ENCODE data around the gene HK2. TPM values are rescaled to one million over a fixed set of nuclear protein-coding genes. Genes with fewer than 3 reads are reported as not detected.

The HK2 gene
- total and polyA plus RNA-seq, 2 of the 4 experiments (the other 2 are of a cell fraction) = 17.4 to 20.9 TPM

DNA sequence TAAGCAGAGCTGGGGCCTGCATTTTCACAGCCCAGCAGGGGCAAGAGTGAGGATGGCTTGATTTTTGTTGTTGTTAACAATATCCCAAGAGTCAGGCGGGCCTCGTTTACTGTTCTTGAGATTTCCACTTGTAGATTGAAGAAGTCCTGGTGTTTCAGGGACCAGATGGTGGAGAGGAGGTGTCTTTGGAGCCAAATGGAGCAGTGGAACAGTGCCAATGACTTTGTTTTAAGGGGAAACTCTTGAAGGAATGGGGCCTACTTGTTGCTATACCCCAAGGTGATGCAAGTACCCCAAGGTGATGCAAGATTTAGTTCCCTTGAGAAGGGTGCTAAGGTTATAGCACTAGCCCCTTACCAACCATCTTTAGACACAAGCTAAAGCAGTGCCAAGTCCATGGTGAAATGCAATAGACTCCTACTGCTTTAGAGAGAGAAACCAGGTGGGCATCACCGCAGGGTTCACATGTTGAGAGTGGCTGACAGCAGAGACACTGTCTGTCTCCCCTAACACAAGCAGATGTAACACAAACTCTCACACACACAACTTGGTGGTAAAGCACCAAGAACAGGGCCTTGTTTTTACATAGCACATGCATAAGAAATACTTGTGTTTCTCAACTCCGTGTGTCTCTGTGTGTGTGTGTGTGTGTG is 44.0 kb downstream of the HK2 start:
- no peak overlapping the region for H3K14ac ChIP-seq (replicated peaks; ENCODE audit: low read depth, low read length)
- no TSS peak for BruUV-seq (replicated peaks)
- H2AK5ac ChIP-seq (ENCODE audit: low read depth, low read length) = no peak overlapping the region
- POLR2A ChIA-PET (ENCODE audit: unreplicated experiment) = no interaction called here
- WGBS, 2 experiments (ENCODE audit: extremely low coverage in 2 of 2, insufficient read length in 1 of 2) = no CpG with 5 or more reads among the region's 4 CpGs
- no peak overlapping the region for H2BK15ac ChIP-seq (ENCODE audit: low read depth, low read length)
- ATAC-seq (ENCODE audit: low read depth) (no peak), DNase-seq (no peak)
- peaks cover 76% of the 10 kb centered on the region for H3K36me3 ChIP-seq (ENCODE audit: control insufficient read depth, insufficient read depth, low read length)
- no peaks in the 10 kb centered on the region for H3K9me3 ChIP-seq (ENCODE audit: control insufficient read depth, insufficient read depth, low read length)
- H3K23ac ChIP-seq (ENCODE audit: low read depth, low read length) = no peak overlapping the region
- peaks cover 18 to 21% of the 10 kb centered on the region in 2 experiments; a peak in 2 of 4 replicates for H3K79me1 ChIP-seq (ENCODE audit: low read depth in 1 of 2, low read length in 2 of 2)
- H3K4ac ChIP-seq (ENCODE audit: low read depth, low read length) = no peak overlapping the region
- no peak overlapping the region for H4K5ac ChIP-seq (ENCODE audit: low read depth, low read length)
- no peak overlapping the region for H3K4me2 ChIP-seq (ENCODE audit: low read depth, low read length)
- no peak overlapping the region for H2BK5ac ChIP-seq (ENCODE audit: low read depth, low read length, poor library complexity, severe bottlenecking)
- H3K9ac ChIP-seq (ENCODE audit: low read depth, low read length) = no peak overlapping the region
- peaks cover 7% of the 10 kb centered on the region; the same call in 1 of the 2 replicates for H3K9me1 ChIP-seq (ENCODE audit: insufficient read depth, low read length)
- in situ Hi-C loops (cut with MboI; ENCODE audit: low sequenced_read_pairs) = loop anchor here (5.0 kb wide), 1 partner anchor 176 kb away; no protein-coding TSS in a partner anchor
- no peaks in the 10 kb centered on the region for H3K27me3 ChIP-seq (ENCODE audit: control insufficient read depth, insufficient read depth, low read length)
- no peak overlapping the region for H4K91ac ChIP-seq (ENCODE audit: insufficient read depth, low read depth, low read length)
- H3K4me1 ChIP-seq (ENCODE audit: control insufficient read depth, insufficient read depth, low read length) = peaks cover 12% of the 10 kb centered on the region
- CTCF ChIA-PET = interaction anchor here (0.6 to 1.6 kb wide), 2 partner anchors 162 to 194 kb away, joined by 4 to 5 read pairs; no protein-coding TSS in a partner anchor
- H3K4me3 ChIP-seq (ENCODE audit: insufficient read depth, low read depth, low read length) = no peak overlapping the region
- dilution Hi-C loops (cut with HindIII; ENCODE audit: low sequenced_read_pairs, unreplicated experiment) = no loop called here
- no peak overlapping the region for H2AK9ac ChIP-seq (replicated peaks; ENCODE audit: low read depth, low read length, poor library complexity)
- TF ChIP-seq CHD1 (IDR thresholded peaks at IDR 0.05; ENCODE audit: low read depth, low read length) = no peak
- no peak for TF ChIP-seq SMC3 (IDR thresholded peaks at IDR 0.05; ENCODE audit: low read depth, low read length)
- TF ChIP-seq, protein P1, sequence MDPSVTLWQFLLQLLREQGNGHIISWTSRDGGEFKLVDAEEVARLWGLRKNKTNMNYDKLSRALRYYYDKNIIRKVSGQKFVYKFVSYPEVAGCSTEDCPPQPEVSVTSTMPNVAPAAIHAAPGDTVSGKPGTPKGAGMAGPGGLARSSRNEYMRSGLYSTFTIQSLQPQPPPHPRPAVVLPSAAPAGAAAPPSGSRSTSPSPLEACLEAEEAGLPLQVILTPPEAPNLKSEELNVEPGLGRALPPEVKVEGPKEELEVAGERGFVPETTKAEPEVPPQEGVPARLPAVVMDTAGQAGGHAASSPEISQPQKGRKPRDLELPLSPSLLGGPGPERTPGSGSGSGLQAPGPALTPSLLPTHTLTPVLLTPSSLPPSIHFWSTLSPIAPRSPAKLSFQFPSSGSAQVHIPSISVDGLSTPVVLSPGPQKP (IDR thresholded peaks at IDR 0.05; ENCODE audit: borderline replicate concordance, low read depth, low read length) = no peak
- TF ChIP-seq, protein P2, sequence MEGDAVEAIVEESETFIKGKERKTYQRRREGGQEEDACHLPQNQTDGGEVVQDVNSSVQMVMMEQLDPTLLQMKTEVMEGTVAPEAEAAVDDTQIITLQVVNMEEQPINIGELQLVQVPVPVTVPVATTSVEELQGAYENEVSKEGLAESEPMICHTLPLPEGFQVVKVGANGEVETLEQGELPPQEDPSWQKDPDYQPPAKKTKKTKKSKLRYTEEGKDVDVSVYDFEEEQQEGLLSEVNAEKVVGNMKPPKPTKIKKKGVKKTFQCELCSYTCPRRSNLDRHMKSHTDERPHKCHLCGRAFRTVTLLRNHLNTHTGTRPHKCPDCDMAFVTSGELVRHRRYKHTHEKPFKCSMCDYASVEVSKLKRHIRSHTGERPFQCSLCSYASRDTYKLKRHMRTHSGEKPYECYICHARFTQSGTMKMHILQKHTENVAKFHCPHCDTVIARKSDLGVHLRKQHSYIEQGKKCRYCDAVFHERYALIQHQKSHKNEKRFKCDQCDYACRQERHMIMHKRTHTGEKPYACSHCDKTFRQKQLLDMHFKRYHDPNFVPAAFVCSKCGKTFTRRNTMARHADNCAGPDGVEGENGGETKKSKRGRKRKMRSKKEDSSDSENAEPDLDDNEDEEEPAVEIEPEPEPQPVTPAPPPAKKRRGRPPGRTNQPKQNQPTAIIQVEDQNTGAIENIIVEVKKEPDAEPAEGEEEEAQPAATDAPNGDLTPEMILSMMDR (conservative IDR thresholded peaks at IDR 0.05; ENCODE audit: low read depth, low read length) = no peak
- TF ChIP-seq NFE2L2 (IDR thresholded peaks at IDR 0.05; ENCODE audit: low read depth, low read length) = no peak
- no peak for TF ChIP-seq RAD21 (IDR thresholded peaks at IDR 0.05; ENCODE audit: low read length)
- TF ChIP-seq FOS (IDR thresholded peaks at IDR 0.05; ENCODE audit: low read depth, low read length) = no peak
- no peak for TF ChIP-seq MAZ (IDR thresholded peaks at IDR 0.05; ENCODE audit: borderline replicate concordance, low read depth, low read length)
- TF ChIP-seq, protein P3, sequence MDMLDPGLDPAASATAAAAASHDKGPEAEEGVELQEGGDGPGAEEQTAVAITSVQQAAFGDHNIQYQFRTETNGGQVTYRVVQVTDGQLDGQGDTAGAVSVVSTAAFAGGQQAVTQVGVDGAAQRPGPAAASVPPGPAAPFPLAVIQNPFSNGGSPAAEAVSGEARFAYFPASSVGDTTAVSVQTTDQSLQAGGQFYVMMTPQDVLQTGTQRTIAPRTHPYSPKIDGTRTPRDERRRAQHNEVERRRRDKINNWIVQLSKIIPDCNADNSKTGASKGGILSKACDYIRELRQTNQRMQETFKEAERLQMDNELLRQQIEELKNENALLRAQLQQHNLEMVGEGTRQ (IDR thresholded peaks at IDR 0.05; ENCODE audit: low read depth, low read length) = no peak
- TF ChIP-seq MAFK (IDR thresholded peaks at IDR 0.05; ENCODE audit: low read depth, low read length) = no peak
- no peak for TF ChIP-seq BHLHE40 (IDR thresholded peaks at IDR 0.05; ENCODE audit: low read depth, low read length)
- no peak for TF ChIP-seq MXI1 (IDR thresholded peaks at IDR 0.05; ENCODE audit: borderline replicate concordance, low read depth, low read length)
- TF ChIP-seq CEBPB (IDR thresholded peaks at IDR 0.05; ENCODE audit: low read depth, low read length) = no peak
- no peak for TF ChIP-seq POLR2A (IDR thresholded peaks at IDR 0.05; ENCODE audit: low read depth, low read length)
- TF ChIP-seq RFX5 (IDR thresholded peaks at IDR 0.05; ENCODE audit: low read depth, low read length) = no peak
- no peak for TF ChIP-seq RCOR1 (IDR thresholded peaks at IDR 0.05; ENCODE audit: insufficient replicate concordance, low read length)
- no peak overlapping the region for H3K18ac ChIP-seq (ENCODE audit: low read depth, low read length)
- H2AFZ ChIP-seq (replicated peaks; ENCODE audit: low read length, poor library complexity) = no peak overlapping the region
- H4K20me1 ChIP-seq (ENCODE audit: insufficient read depth, low read length) = peaks cover 4% of the 10 kb centered on the region; the same call in 1 of the 2 replicates
- intact Hi-C loops (cut with micrococcal nuclease) = loop anchor here (2.0 kb wide), 1 partner anchor 291 kb away; no protein-coding TSS in a partner anchor
- H3K27ac ChIP-seq (ENCODE audit: insufficient read depth, low read length) = no peak overlapping the region
- H4K8ac ChIP-seq (ENCODE audit: low read depth in 2 of 2, low read length in 2 of 2) = no peak overlapping the region
- H2BK120ac ChIP-seq (ENCODE audit: low read depth, low read length) = no peak overlapping the region
- no peak overlapping the region for H3K56ac ChIP-seq (ENCODE audit: extremely low read depth, insufficient read depth, low read length)
- H2BK20ac ChIP-seq (ENCODE audit: low read depth, low read length) = no peak overlapping the region

All from IMR-90 (cell line).